Endothelial cell of umbilical vein (primary cell): ENCODE results near the gene THOC5. TPM values are rescaled to one million over a fixed set of nuclear protein-coding genes. Genes with fewer than 3 reads are reported as not detected.

Source experiments
- polyA plus RNA-seq, 4 experiments: library from polyadenylated mRNA; depleted of rRNA in 3 of 4; stranded (reverse) in 3 of 4; unstranded in 1 of 4; fragments of >200 nt; gene quantifications; 2 replicates each; pipeline versions ENCODE4 v1.2.1 to v1.2.3, GENCODE V29; 2011 to 2012; ENCODE audit warnings: missing spikeins in 1 of 4
- total RNA-seq: library from RNA; stranded (reverse); gene quantifications from 2 replicates; pipeline ENCODE4 v1.2.3, GENCODE V29; 2021

The THOC5 gene
- total and polyA plus RNA-seq, 2 donors (not counting 3 experiments of a cell fraction or from before 2014, with no cell fraction given) = 35.0 to 82.9 TPM

Other genes with a start within 250 kb of the THOC5 start
- 42.1 and 44.0 TPM in 2 replicates for gene GAS2L1, start 247.1 kb downstream of the THOC5 start, total RNA-seq
- gene GAS2L1, start 247.1 kb downstream of the THOC5 start, polyA plus RNA-seq = 30.5 and 39.3 TPM in 2 replicates
- 1.3 and 1.9 TPM in 2 replicates for gene RASL10A, start 238.1 kb downstream of the THOC5 start, total RNA-seq
- gene RASL10A, start 238.1 kb downstream of the THOC5 start, polyA plus RNA-seq = 1.1 TPM in 2 replicates
- 102 and 107 TPM in 2 replicates for gene AP1B1, start 165.2 kb downstream of the THOC5 start, total RNA-seq
- gene AP1B1, start 165.2 kb downstream of the THOC5 start, polyA plus RNA-seq = 131 and 188 TPM in 2 replicates
- not detected in 2 replicates for gene RFPL1, start 115.2 kb downstream of the THOC5 start, total RNA-seq
- not detected in 2 replicates for gene RFPL1, start 115.2 kb downstream of the THOC5 start, polyA plus RNA-seq
- 0.09 and 1.5 TPM in 2 replicates for gene NEFH, start 73.5 kb downstream of the THOC5 start, total RNA-seq
- 0.33 and 0.59 TPM in 2 replicates for gene NEFH, start 73.5 kb downstream of the THOC5 start, polyA plus RNA-seq
- gene NIPSNAP1, start 27.4 kb upstream of the THOC5 start, total RNA-seq = 51.2 and 51.3 TPM in 2 replicates
- 36.6 and 40.0 TPM in 2 replicates for gene NIPSNAP1, start 27.4 kb upstream of the THOC5 start, polyA plus RNA-seq
- 114 and 115 TPM in 2 replicates for gene NF2, start 49.9 kb upstream of the THOC5 start, total RNA-seq
- 27.8 and 33.8 TPM in 2 replicates for gene NF2, start 49.9 kb upstream of the THOC5 start, polyA plus RNA-seq
- not detected in 2 replicates for gene CABP7, start 166.2 kb upstream of the THOC5 start, total RNA-seq
- gene CABP7, start 166.2 kb upstream of the THOC5 start, polyA plus RNA-seq = not detected in 2 replicates
- gene ZMAT5, start 213.2 kb upstream of the THOC5 start, total RNA-seq = 23.1 and 24.9 TPM in 2 replicates
- 43.6 and 54.8 TPM in 2 replicates for gene ZMAT5, start 213.2 kb upstream of the THOC5 start, polyA plus RNA-seq
- gene UQCR10, start 213.6 kb upstream of the THOC5 start, total RNA-seq = 94.0 and 96.6 TPM in 2 replicates
- gene UQCR10, start 213.6 kb upstream of the THOC5 start, polyA plus RNA-seq = 196 and 215 TPM in 2 replicates